ENCODE results near the gene DNAJC17. TPM values are rescaled to one million over a fixed set of nuclear protein-coding genes. Genes with fewer than 3 reads are reported as not detected.

Gene DNAJC17
- total RNA-seq, 6 experiments from 2014 or later, result 25.9 to 39.9 (median 29.6) TPM

GRCh38 chr15:40807888-40808461 is 702 bp upstream of the DNAJC17 start:
- DNase-seq, result peak; percentile 25
- Mint-ChIP-seq H3K27ac (peak overlapping the region; percentile 55), H3K4me1 (ENCODE audit: low read depth) (peaks cover 18% of the 10 kb centered on the region), H3K4me3 (peak overlapping the region; percentile 98), H3K36me3 (ENCODE audit: low read depth) (peaks cover 4% of the 10 kb centered on the region), H3K9me3 (no peaks in the 10 kb centered on the region), H3K27me3 (ENCODE audit: insufficient read depth) (no peaks in the 10 kb centered on the region)
- no peak for TF ChIP-seq CTCF (IDR thresholded peaks at IDR 0.05)

- no peak for DNase-seq
- Mint-ChIP-seq H3K4me3 (peak overlapping the region; percentile 98), H3K27ac (peak overlapping the region; percentile 94), H3K9me3 (no peaks in the 10 kb centered on the region), H3K4me1 (ENCODE audit: low read depth) (peaks cover 18% of the 10 kb centered on the region), H3K27me3 (ENCODE audit: insufficient read depth) (no peaks in the 10 kb centered on the region), H3K36me3 (ENCODE audit: low read depth) (peaks cover 7% of the 10 kb centered on the region)
- TF ChIP-seq CTCF (IDR thresholded peaks at IDR 0.05), result no peak
These were observed 623 bp downstream of the DNAJC17 start for GRCh38 chr15:40806672-40807027.

GRCh38 chr15:40803688-40804087 is 3.6 kb downstream of the DNAJC17 start:
- TF ChIP-seq CTCF (IDR thresholded peaks at IDR 0.05), result peak; percentile 24; the same call in 1 of the 2 replicates
- Mint-ChIP-seq H3K36me3 (ENCODE audit: low read depth) (peaks cover 13% of the 10 kb centered on the region), H3K27me3 (ENCODE audit: insufficient read depth) (no peaks in the 10 kb centered on the region; the same call in 1 of the 2 replicates), H3K27ac (no peak overlapping the region), H3K4me1 (ENCODE audit: low read depth) (peaks cover 29% of the 10 kb centered on the region), H3K9me3 (no peaks in the 10 kb centered on the region), H3K4me3 (no peak overlapping the region)
- DNase-seq, result no peak

- no peak for DNase-seq
- no peaks in the 10 kb centered on the region for H3K9me3 Mint-ChIP-seq
- no peak overlapping the region for H3K4me3 Mint-ChIP-seq
- peaks cover 13% of the 10 kb centered on the region for H3K36me3 Mint-ChIP-seq (ENCODE audit: low read depth)
- no peak for TF ChIP-seq CTCF (IDR thresholded peaks at IDR 0.05)
- no peaks in the 10 kb centered on the region; the same call in 1 of the 2 replicates for H3K27me3 Mint-ChIP-seq (ENCODE audit: insufficient read depth)
- no peak overlapping the region for H3K27ac Mint-ChIP-seq
- peaks cover 28% of the 10 kb centered on the region for H3K4me1 Mint-ChIP-seq (ENCODE audit: low read depth)
These were observed 4.2 kb downstream of the DNAJC17 start for GRCh38 chr15:40803076-40803475.

- Mint-ChIP-seq H3K27me3 (ENCODE audit: insufficient read depth) (no peaks in the 10 kb centered on the region; the same call in 1 of the 2 replicates), H3K36me3 (ENCODE audit: low read depth) (peaks cover 9% of the 10 kb centered on the region; the same call in 1 of the 2 replicates), H3K4me1 (ENCODE audit: low read depth) (peaks cover 19% of the 10 kb centered on the region), H3K27ac (no peak overlapping the region), H3K9me3 (no peaks in the 10 kb centered on the region), H3K4me3 (no peak overlapping the region)
- no peak for DNase-seq
- TF ChIP-seq CTCF (IDR thresholded peaks at IDR 0.05), result no peak
These were observed 7.8 kb downstream of the DNAJC17 start for GRCh38 chr15:40799523-40799922.
